Fibroblast of peridontal ligament (primary cell): ENCODE results near the gene SERPINA9.
"Not testable (repeated sequence)": the region's sequence is repeated elsewhere in the genome, so short reads cannot be mapped to it uniquely, and the experiment has no call there.

ENCODE experiments used
- DNase-seq: peaks from one replicate; pipeline ENCODE4 v3.0.0-alpha.2; 2010; ENCODE audit errors: extremely low read depth

SERPINA9 gene

GRCh38 chr14:94485944-94486841, 10.2 kb upstream of the SERPINA9 start:
- DNase-seq: peak; percentile 60

- DNase-seq: no peak
Observed at GRCh38 chr14:94484481-94484880, 8.5 kb upstream of the SERPINA9 start.

GRCh38 chr14:94483729-94484275, 7.8 kb upstream of the SERPINA9 start:
- DNase-seq: no peak

- DNase-seq: no peak
Observed at GRCh38 chr14:94483071-94483451, 7.1 kb upstream of the SERPINA9 start.

GRCh38 chr14:94482132-94483070, 6.4 kb upstream of the SERPINA9 start:
- DNase-seq: not testable (repeated sequence)

- DNase-seq: no peak
Observed at GRCh38 chr14:94481468-94482131, 5.6 kb upstream of the SERPINA9 start.

- no peak for DNase-seq
Observed at GRCh38 chr14:94480809-94481208, 4.8 kb upstream of the SERPINA9 start.

- no peak for DNase-seq
Observed at GRCh38 chr14:94478420-94478819, 2.4 kb upstream of the SERPINA9 start.

- DNase-seq: no peak
Observed at GRCh38 chr14:94474581-94475031, 1.4 kb downstream of the SERPINA9 start.

- DNase-seq: no peak
Observed at GRCh38 chr14:94473666-94474410, 2.2 kb downstream of the SERPINA9 start.

- DNase-seq: no peak
Observed at GRCh38 chr14:94472842-94473241, 3.2 kb downstream of the SERPINA9 start.

GRCh38 chr14:94471045-94471444, 5.0 kb downstream of the SERPINA9 start:
- DNase-seq: no peak

GRCh38 chr14:94470311-94470710, 5.7 kb downstream of the SERPINA9 start:
- no peak for DNase-seq

GRCh38 chr14:94469261-94469660, 6.7 kb downstream of the SERPINA9 start:
- DNase-seq: no peak

GRCh38 chr14:94467728-94468520, 8.1 kb downstream of the SERPINA9 start:
- DNase-seq: no peak

GRCh38 chr14:94466706-94467370, 9.2 kb downstream of the SERPINA9 start:
- DNase-seq: no peak

- no peak for DNase-seq
Observed at GRCh38 chr14:94465042-94465441, 11.0 kb downstream of the SERPINA9 start.

- DNase-seq: no peak
Observed at GRCh38 chr14:94464290-94464689, 11.7 kb downstream of the SERPINA9 start.

- no peak for DNase-seq
Observed at GRCh38 chr14:94462763-94463572, 13.0 kb downstream of the SERPINA9 start.
